Renal cortex interstitium (tissue), 15 donors: ENCODE data around the gene SORD. TPM values are rescaled to one million over a fixed set of nuclear protein-coding genes. Genes with fewer than 3 reads are reported as not detected.
"Not testable (repeated sequence)": the region's sequence is repeated elsewhere in the genome, so short reads cannot be mapped to it uniquely, and the experiment has no call there.

Experiments used
- DNase-seq, 11 donors: peaks; one replicate each; pipeline ENCODE4 v3.0.0-alpha.2; 2013; ENCODE audit warnings: low read depth in 9 of 11, low spot score in 4 of 11; ENCODE audit errors: extremely low read depth in 1 of 11
- long read RNA-seq, 16 experiments: transcript quantifications; one replicate each; lab custom pipeline, GENCODE V29; 2026
- polyA plus RNA-seq, 3 donors: library from polyadenylated mRNA; unstranded; fragments of 120-200 nt; gene quantifications; one replicate each; pipeline ENCODE4 v1.2.1, GENCODE V29; 2013; ENCODE audit not compliant: insufficient read length in 3 of 3

Gene SORD
- polyA plus RNA-seq: 10 to 100 TPM; 38.1 to 44.3 (median 41.7) TPM
- long read RNA-seq, donor 1, full-length matches to known transcripts: 21 of 21 reads
- long read RNA-seq, donor 1, partial matches to known transcripts: 0 of 21 reads
- long read RNA-seq, donor 1, other reads (novel, unspliced or antisense): 0 of 21 reads
- long read RNA-seq, donor 2, full-length matches to known transcripts: 12 of 12 reads
- long read RNA-seq, donor 2, partial matches to known transcripts: 0 of 12 reads
- long read RNA-seq, donor 2, other reads (novel, unspliced or antisense): 0 of 12 reads
- long read RNA-seq, donor 3, full-length matches to known transcripts: 29 of 29 reads
- long read RNA-seq, donor 3, partial matches to known transcripts: 0 of 29 reads
- long read RNA-seq, donor 3, other reads (novel, unspliced or antisense): 0 of 29 reads
- long read RNA-seq, donor 4, full-length matches to known transcripts: 8 of 20 reads
- long read RNA-seq, donor 4, partial matches to known transcripts: 12 of 20 reads
- long read RNA-seq, donor 4, other reads (novel, unspliced or antisense): 0 of 20 reads
- long read RNA-seq, donor 5: 0 reads
- long read RNA-seq, donor 6, full-length matches to known transcripts: 9 of 9 reads
- long read RNA-seq, donor 6, partial matches to known transcripts: 0 of 9 reads
- long read RNA-seq, donor 6, other reads (novel, unspliced or antisense): 0 of 9 reads
- long read RNA-seq, donor 7, full-length matches to known transcripts: 18 of 57 reads
- long read RNA-seq, donor 7, partial matches to known transcripts: 39 of 57 reads
- long read RNA-seq, donor 7, other reads (novel, unspliced or antisense): 0 of 57 reads
- long read RNA-seq, donor 8: 0 reads
- long read RNA-seq, donor 9, full-length matches to known transcripts: 14 of 14 reads
- long read RNA-seq, donor 9, partial matches to known transcripts: 0 of 14 reads
- long read RNA-seq, donor 9, other reads (novel, unspliced or antisense): 0 of 14 reads
- long read RNA-seq, donor 10, full-length matches to known transcripts: 16 of 35 reads
- long read RNA-seq, donor 10, partial matches to known transcripts: 19 of 35 reads
- long read RNA-seq, donor 10, other reads (novel, unspliced or antisense): 0 of 35 reads
- long read RNA-seq, donor 11, full-length matches to known transcripts: 14 of 21 reads
- long read RNA-seq, donor 11, partial matches to known transcripts: 7 of 21 reads
- long read RNA-seq, donor 11, other reads (novel, unspliced or antisense): 0 of 21 reads
- long read RNA-seq, donor 12, full-length matches to known transcripts: 5 of 5 reads
- long read RNA-seq, donor 12, partial matches to known transcripts: 0 of 5 reads
- long read RNA-seq, donor 12, other reads (novel, unspliced or antisense): 0 of 5 reads
- long read RNA-seq, donor 13: 0 reads
- long read RNA-seq, donor 14, full-length matches to known transcripts: 5 of 5 reads
- long read RNA-seq, donor 14, partial matches to known transcripts: 0 of 5 reads
- long read RNA-seq, donor 14, other reads (novel, unspliced or antisense): 0 of 5 reads
- long read RNA-seq, donor 15, full-length matches to known transcripts: 4 of 4 reads
- long read RNA-seq, donor 15, partial matches to known transcripts: 0 of 4 reads
- long read RNA-seq, donor 15, other reads (novel, unspliced or antisense): 0 of 4 reads
- long read RNA-seq, donor 16, full-length matches to known transcripts: 35 of 44 reads
- long read RNA-seq, donor 16, partial matches to known transcripts: 9 of 44 reads
- long read RNA-seq, donor 16, other reads (novel, unspliced or antisense): 0 of 44 reads

DNA sequence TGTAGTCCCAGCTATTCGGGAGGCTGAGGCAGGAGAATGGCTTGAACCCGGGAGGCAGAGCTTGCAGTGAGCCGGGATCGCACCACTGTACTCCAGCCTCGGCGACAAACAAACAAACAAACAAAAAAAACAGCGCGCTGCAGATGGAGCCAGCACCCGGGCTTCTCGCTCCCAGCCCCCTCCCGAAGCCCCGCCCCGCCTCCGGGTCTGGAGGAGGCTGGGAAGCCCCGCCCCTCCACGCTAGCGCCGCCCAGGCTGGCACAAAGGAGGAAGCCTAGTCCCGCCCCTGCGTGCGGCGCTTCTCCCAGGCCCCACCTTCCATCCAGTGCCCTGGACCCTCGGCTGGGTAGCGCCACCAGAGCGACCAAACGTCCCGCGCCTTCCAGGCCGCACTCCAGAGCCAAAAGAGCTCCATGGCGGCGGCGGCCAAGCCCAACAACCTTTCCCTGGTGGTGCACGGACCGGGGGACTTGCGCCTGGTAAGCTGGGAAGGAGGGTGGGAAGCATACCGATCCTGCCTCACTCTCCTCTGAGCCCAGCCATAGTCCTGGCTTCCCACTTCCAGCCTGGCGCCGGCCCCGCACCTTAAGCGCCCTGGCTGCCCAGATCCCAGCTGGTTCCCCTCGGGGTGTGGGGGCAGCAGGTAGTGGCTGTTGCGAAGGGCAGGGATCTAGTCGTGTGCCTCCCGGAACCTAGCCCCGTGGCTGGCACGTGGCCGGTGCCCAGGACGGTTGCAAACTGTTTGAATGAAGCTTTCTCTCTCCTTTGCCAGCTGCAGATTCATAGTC, at the start of gene SORD:
SORD (plus strand) TSS at position 325 of the 788 bp plus-strand sequence; CDS start at position 414, 89 bp downstream.
- DNase-seq: peak; percentile 78 to 91 (median 88)

DNA sequence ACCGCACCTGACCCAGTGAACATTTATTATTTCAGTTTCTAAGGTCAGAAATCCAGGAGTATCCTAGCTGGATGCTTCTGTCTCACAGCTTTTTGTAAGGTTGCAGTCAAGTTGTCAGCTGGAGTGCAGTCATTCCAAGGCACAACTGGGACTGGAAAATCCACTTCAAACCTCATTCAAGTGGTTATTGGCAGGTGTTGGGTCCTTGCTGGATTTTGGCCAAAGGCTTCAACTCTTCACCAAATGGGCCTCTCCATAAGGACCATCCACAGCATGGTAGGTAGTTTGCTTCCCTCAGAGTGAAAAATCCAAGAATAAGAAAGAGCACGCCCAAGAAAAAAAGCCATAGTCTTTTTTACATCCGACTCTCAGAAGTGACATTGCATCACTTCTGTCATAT, 46.8 kb upstream of the SORD start:
- DNase-seq: not testable (repeated sequence)

DNA sequence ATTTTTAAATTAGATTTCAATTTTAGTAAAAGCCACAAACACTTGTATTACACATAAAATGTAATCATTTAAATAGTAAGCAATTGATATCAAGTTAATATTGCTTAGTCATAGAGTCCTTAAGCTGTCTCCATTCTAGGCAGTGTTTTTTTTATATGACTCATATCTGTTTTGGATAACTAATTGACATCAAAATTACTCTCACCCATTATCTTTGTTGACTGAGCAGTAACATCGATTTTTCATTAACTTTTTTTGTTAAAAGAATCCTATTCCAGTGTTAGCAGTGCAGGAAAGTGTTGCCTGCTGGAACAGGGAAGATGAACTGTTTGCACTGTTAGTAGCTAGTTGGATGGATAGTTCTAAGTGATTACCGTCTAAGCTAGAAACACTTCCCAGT, 45.2 kb upstream of the SORD start:
- not testable (repeated sequence) for DNase-seq

DNA sequence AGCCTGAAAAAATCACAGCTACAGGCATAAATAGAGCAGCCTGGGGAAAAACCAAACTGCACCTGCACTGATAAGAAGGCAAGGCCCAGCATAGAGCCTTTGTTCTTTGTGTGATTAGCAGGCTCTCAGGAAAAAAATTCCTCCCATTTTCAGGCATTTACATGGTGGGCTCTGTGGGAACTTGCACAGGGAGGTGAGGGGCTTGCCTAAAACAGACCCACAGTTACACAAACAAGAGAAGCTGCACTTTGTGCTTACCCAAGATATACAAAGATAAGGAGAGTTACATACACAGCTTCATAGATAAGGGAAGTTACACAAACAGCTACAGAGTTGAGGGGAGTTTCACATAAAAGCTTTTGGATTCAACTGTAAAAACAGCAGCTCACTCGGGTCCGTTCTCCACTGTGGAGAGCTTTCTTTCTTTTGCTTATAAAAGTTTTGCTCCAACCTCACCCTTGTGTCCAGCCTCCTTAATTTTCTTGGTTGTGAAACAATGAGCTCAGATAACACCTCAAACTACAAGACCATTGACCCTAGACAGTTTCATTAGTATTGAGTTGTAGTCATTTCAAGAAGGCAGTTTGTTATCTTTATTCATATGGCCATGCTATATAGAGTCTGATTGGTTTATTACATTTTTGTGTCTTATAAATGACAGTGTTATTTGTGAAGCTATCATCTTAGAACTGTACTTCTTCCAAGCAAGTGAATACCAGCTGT, 43.2 kb upstream of the SORD start:
- not testable (repeated sequence) for DNase-seq

DNA sequence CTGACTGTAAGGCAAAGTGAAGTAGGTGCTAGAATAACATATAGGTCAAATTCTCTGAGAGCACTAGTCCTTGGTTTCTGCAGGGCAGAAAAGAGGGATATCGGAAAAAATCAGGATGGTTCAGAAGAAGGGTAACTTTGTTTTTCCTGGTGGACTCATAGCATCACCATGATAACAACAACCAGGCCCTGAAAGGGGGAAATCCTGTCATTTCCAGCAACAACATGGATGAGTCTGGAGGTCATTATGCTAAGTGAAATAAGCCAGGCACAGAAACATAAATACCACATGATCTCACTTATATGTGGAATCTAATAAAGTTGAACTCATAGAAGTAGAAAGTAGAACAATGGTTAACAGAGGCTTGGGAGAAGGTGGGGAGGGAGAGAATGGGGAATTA, 38.9 kb upstream of the SORD start:
- not testable (repeated sequence) for DNase-seq

DNA sequence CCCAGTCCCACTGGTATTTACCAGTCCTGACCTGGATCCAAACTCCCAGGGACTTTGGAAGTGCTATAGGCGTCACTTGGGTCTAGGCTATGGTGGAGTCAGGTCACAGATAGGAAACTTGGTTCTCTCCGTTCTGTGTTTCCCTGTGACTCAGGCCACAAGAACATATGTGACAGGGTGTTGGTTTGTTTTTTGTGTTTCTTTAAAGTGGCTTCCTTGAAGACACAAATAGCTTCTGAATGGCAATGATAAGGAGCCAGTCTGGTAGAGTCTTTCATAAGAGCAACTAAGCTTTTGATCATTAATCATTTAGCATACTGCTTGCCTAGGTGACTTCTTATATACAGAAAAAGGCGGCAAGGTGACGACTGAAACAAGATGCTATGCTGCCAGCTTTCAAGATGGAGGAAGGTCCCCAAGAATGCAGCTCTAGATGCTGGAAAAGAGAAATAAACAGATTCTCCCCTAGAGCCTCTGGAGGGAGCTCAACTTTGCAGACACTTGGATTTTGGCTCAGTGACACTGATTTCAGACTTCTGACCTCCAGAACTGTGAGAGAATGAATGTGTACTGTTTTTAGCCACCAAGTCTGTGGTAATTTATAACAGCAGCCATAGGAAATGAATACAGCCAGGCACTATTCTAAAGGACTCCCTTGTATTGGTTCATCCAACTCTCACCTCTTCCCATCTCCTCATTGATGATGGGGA, 36.5 kb upstream of the SORD start:
- not testable (repeated sequence) for DNase-seq

DNA sequence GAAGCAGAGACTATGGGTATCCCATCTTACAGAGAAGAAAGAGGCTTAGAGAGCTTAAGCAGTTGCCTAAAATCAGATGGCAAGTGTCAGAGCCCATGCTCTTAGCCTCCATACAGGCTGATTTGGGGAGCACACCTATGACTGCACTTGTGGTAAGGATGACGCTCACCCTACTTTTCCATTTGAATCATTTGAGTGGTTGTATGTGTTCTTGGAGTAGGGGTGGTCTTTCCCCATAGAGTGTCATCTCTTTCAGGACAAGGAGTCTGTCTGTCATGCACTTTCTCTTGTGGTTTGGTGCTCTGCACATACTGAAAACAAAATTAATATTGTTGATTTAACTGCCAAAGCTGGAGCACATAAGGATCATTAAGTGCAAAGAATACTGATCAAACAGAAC, 35.3 kb upstream of the SORD start:
- DNase-seq: not testable (repeated sequence)

DNA sequence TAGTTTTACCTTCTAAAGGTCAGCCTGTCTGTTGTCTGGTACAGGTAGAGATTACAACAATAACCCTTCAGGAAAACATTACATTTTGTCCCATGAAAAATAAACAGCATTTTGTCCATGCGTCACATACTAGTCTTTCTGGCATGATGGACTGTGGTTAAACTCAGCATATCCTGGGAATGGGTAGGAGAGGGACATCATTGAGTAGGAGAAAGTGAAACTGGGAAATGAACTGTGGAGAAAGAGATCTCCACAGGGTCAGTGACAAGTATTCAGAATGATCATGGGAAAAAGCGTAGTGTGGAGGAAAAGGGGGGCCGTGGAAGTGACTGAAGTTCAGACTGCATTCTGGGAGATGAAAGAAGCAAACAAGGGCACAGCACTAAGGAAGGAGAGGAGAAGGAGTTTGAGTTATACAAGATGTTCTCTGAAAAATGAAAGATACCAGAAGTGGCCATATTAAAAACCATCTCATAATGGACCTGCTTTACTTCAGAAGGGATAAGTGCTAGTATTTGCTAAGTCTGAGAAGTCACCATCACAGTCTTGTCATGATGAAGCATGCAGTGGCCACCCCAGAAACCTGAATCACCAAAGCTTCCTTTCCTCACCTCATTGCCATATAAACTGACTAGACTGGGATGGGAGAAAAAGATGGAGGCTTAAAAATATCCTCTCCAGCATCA, 34.7 kb upstream of the SORD start:
- not testable (repeated sequence) for DNase-seq

DNA sequence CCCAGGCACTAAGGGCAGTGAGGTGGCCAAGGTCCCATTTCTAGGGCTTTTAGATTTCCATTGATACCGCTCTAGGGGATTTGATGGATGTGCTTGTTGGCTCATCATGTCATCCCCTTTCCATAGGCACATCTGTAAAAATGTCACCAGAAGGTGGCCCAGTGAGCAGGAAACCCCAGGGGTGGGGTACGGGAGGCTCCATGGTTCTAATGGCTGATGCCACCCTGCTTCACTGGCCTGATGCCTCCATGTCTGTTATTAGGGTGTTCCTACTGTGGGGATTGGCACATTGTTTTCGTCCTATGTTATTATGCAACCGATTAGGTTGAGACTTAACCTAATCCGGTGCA, 34.1 kb upstream of the SORD start:
- DNase-seq: not testable (repeated sequence)

DNA sequence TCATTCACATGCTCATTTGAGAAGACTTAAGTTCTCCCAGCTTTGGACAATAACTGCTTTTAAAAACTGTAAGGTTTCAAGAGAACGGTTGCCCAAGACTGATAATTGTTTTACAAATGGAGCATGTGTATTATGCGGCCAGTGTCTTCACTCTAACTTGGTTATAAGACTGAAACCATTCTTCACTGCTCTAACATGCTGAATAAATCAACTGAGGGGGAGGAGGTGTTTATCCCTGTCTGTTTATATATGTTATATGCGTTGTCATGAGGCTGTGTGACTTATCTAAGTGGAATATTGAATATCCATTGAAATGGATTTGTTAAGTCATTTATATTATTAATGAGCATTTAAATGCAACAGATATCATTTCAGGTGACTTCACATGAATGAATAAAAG, 25.4 kb upstream of the SORD start:
- not testable (repeated sequence) for DNase-seq

DNA sequence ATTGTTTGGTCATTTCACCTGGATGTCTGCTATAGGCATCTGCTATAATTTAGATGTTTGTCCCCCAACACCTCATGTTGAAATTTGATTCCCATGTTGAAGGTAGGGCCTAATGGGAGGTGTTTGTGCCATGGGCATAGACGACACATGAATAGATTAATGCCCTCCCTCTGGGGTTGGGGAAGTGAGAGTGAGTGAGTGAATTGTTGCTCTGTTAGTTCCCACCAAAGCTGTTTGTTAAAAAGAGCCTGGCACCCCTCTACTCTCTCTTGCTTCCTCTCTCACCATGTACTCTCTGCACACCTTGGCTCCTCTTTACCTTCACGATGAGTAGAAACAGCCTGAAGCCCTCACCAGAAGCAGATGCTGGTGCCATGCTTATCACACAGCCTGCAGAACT, 23.9 kb upstream of the SORD start:
- DNase-seq: no peak

DNA sequence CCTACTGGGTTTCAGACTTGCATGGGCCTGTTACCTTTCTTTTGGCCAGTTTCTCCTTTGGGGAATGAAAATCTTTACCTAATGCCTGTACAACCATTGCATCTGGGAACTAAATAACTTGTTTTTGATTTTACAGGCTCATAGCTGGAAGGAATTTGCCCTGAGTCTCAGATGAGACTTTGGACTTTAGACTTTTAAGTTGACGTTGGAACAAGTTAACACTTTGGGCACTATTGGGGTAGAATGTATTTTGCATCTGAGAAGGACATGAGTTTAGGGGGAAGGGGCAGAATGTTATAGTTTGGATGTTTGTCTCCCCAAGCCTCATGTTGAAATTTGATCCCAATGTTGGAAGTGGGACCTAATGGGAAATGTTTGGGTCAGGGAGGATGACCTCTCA, 21.8 kb upstream of the SORD start:
- not testable (repeated sequence) for DNase-seq

DNA sequence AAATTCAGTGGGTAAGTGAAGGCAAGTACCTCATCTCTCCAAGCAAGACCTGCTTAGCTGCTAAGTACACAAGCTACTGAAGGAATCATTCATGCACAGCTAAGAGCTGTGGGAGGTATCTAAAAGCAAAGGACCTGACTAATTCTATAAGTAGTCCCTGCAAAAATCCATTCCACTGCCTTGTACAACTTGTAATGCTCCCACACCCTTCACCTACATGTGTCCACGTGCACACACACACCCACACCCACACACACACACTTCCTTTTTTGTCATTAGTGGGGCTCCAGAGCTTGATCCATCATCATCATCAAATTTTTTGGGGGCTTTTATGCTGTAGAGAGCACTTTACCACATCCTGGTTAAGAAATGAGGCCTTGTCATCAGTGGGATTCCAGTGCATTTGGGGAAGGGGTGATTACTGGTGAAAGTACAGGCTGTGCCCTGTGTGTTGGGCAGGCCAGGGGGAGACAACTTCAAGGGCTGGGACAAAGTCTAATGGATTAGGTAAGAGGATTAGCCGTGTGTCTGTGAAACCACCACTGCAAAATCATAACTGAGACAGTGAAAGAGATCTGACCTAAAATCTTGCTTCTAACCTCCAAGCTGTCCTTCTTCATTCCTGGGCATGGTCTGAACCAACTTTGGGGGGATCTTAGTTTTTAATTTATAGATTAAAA, 19.1 kb upstream of the SORD start:
- DNase-seq: not testable (repeated sequence)

DNA sequence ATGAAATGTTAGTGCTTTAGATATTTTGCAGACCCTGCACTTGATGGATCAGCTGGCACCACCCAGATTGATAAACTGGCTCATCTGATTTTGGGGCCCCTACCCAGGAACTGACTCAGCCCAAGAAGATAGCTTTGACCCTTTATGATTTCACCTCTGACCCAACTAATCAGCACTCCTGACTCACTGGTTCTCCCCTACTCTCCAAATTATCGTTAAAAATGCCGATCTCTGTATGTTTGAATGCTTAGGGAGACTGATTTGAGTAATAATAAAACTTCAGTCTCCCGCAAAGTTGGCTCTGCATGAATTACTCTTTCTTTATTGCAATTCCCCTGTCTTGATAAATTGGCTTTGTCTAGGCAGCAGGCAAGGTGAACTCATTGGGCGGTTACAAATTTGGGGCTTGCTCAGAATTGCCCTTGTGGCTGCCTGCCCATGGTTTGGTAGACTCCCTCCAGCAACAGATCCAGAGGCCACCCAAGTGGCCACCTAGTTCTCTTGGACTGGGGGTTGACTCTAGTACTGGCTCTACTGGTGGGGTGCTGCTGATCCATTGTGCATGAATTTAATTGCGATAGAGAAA, 18.3 kb upstream of the SORD start:
- not testable (repeated sequence) for DNase-seq

DNA sequence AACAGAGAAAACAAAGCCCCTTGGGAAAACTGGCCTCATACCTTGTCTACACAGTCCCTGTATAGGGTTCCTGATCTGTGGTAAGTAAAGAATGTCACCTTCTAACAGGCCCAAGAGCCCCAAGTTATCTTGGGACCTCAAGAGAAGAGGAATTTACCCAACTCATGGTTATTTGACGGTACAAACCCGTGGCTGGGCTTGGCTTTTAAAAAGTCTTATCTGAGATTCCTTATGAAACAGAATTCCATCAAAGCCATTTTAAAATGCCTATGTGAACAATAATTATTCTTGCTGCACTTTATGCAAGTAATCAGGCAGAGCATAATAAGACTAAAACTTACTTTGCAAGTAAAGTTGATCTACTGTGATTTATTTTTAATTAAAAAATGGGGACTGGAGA, 13.9 kb upstream of the SORD start:
- no peak for DNase-seq
